ENCODE data around the gene NGB.

DNA sequence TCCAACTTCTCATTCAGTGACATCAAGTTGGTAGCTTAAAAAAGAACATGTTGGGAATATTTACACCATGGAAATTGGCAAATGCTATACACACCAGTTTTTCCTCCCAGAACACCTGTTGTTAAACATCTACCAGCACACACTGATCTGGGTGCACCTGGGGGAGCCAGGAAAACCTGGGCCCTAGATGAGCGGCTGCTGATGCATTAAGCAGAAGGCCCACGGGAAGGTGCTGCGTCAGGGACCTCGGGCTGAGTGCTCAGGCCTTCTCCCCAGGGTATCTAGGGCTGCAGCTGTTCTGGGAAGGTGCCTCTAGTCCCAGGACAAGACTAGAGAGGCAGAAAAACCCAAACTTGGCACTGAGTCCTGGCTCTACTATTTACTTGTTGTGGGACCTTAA lies 2.8 kb upstream of the NGB start:
- TF ChIP-seq, protein P1, sequence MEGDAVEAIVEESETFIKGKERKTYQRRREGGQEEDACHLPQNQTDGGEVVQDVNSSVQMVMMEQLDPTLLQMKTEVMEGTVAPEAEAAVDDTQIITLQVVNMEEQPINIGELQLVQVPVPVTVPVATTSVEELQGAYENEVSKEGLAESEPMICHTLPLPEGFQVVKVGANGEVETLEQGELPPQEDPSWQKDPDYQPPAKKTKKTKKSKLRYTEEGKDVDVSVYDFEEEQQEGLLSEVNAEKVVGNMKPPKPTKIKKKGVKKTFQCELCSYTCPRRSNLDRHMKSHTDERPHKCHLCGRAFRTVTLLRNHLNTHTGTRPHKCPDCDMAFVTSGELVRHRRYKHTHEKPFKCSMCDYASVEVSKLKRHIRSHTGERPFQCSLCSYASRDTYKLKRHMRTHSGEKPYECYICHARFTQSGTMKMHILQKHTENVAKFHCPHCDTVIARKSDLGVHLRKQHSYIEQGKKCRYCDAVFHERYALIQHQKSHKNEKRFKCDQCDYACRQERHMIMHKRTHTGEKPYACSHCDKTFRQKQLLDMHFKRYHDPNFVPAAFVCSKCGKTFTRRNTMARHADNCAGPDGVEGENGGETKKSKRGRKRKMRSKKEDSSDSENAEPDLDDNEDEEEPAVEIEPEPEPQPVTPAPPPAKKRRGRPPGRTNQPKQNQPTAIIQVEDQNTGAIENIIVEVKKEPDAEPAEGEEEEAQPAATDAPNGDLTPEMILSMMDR (conservative IDR thresholded peaks at IDR 0.05; ENCODE audit: low read depth, low read length) = no peak
- no peak for TF ChIP-seq EZH2phosphoT487 (IDR thresholded peaks at IDR 0.05; ENCODE audit: borderline replicate concordance, low read length)
- TF ChIP-seq EZH2 (IDR thresholded peaks at IDR 0.05; ENCODE audit: low read length, unreplicated experiment) = no peak
